Glomerular endothelial cell (primary cell): Measurements from ENCODE around the gene GAA. TPM values are rescaled to one million over a fixed set of nuclear protein-coding genes. Genes with fewer than 3 reads are reported as not detected.

ENCODE experiments used
- total RNA-seq: library from RNA; depleted of rRNA; stranded (reverse); fragments of >200 nt; gene quantifications from 2 replicates; pipeline ENCODE4 v1.2.3, GENCODE V29; 2015

Gene GAA
- total RNA-seq, 1 donor from 2014 or later = 166 TPM

Other genes starting within 250 kb of the GAA start
- 30.5 and 35.8 TPM in 2 replicates for gene TBC1D16, start 65.7 kb upstream of the GAA start, total RNA-seq
- gene CCDC40, start 64.9 kb upstream of the GAA start, total RNA-seq = 2.6 and 4.9 TPM in 2 replicates
- 61.3 and 71.3 TPM in 2 replicates for gene EIF4A3, start 45.5 kb downstream of the GAA start, total RNA-seq
- gene CARD14, start 68.4 kb downstream of the GAA start, total RNA-seq = 0.12 TPM in 1 of 2 replicates, not detected in the other
- gene SGSH, start 118.8 kb downstream of the GAA start, total RNA-seq = 43.2 and 79.5 TPM in 2 replicates
- gene SLC26A11, start 118.8 kb downstream of the GAA start, total RNA-seq = 18.8 and 26.6 TPM in 2 replicates
- gene RNF213, start 159.3 kb downstream of the GAA start, total RNA-seq = 124 and 209 TPM in 2 replicates